Stimulated activated CD8-positive, alpha-beta memory T cell treated with anti-CD3 and anti-CD28 coated beads, Interleukin-4, amount 100 ng/mL, for 24 hours (primary cell): ENCODE measurements around the gene LRP1-AS.

Experiments used
- DNase-seq: peaks from one replicate; pipeline ENCODE4 v3.0.0-alpha.2; 2020; ENCODE audit warnings: low read depth

The LRP1-AS gene

GRCh38 chr12:57180321-57180989 is 33.0 kb upstream of the LRP1-AS start:
- DNase-seq = no peak

GRCh38 chr12:57179331-57180086 is 32.1 kb upstream of the LRP1-AS start:
- no peak for DNase-seq

DNA sequence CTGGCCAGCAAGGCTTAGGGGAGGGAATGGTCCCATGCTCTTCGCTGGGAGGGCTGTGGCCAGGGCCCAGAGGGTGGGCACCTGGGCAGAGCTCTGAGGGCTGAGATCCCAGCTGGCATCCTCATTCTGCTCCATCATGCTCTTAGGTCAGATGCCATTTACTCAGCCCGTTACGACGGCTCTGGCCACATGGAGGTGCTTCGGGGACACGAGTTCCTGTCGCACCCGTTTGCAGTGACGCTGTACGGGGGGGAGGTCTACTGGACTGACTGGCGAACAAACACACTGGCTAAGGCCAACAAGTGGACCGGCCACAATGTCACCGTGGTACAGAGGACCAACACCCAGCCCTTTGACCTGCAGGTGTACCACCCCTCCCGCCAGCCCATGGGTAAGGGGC is 30.8 kb upstream of the LRP1-AS start:
- DNase-seq = no peak

DNA sequence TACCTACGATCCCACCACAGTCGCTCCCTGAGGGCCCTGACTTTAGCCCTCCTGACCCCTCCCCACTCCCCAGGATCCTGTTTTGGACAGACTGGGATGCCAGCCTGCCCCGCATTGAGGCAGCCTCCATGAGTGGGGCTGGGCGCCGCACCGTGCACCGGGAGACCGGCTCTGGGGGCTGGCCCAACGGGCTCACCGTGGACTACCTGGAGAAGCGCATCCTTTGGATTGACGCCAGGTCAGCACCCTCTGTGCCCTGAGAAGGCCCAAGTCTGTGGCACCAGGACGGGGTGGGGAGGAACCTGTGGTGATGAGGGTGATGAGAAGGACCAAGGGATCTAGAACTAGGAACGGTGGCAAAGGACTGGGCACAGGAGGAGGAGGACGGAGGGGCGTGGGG is 29.9 kb upstream of the LRP1-AS start:
- no peak for DNase-seq

- no peak for DNase-seq
Measured at GRCh38 chr12:57176846-57177245, 29.4 kb upstream of the LRP1-AS start.

GRCh38 chr12:57176139-57176477 is 28.7 kb upstream of the LRP1-AS start:
- no peak for DNase-seq

- DNase-seq = peak; percentile 22
Measured at GRCh38 chr12:57175428-57176138, 28.2 kb upstream of the LRP1-AS start.

DNA sequence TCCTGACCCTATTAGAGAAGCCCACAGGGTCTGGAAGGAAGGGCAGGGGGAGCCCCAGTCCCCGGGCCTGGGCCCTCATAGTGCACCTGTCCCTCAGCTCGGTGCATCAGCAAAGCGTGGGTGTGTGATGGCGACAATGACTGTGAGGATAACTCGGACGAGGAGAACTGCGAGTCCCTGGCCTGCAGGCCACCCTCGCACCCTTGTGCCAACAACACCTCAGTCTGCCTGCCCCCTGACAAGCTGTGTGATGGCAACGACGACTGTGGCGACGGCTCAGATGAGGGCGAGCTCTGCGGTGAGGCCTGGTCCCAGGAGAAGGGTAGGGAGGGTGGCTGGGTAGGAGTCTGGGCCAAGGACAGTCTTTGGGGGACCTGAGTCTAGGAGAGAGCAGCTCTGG is 26.3 kb upstream of the LRP1-AS start:
- no peak for DNase-seq

DNA sequence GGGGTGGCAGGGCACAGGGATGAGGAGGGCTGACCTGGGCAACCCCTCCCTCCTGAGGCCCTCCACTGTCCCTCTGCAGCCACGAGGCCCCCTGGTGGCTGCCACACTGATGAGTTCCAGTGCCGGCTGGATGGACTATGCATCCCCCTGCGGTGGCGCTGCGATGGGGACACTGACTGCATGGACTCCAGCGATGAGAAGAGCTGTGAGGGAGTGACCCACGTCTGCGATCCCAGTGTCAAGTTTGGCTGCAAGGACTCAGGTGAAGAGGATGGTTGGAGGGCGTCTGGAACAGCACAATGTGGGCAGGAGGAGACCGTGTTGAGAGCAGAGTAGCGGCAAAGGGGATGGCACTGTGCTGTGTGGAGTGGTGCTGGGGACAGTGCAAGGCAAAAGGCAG is 25.7 kb upstream of the LRP1-AS start:
- DNase-seq = no peak

DNA sequence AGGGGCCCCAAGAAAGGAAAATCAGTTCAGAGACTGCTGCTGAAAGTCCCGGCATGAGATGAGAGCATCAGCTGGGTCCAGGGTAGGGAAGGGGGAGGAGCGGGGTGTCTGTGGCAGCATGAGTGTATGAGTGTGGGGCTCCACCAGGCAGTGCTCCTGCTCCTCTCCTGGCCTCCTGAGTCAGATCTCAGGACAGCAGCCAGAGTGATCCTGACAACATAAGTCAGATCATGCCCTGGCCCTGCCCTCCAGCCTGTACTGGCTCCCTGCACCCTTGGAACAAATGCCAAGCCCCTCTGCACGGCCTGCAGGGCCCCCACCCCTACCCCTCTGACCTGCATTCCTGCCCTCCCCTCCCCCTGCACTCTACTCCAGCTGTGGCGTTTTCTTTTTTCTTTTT is 24.2 kb upstream of the LRP1-AS start:
- no peak for DNase-seq

DNA sequence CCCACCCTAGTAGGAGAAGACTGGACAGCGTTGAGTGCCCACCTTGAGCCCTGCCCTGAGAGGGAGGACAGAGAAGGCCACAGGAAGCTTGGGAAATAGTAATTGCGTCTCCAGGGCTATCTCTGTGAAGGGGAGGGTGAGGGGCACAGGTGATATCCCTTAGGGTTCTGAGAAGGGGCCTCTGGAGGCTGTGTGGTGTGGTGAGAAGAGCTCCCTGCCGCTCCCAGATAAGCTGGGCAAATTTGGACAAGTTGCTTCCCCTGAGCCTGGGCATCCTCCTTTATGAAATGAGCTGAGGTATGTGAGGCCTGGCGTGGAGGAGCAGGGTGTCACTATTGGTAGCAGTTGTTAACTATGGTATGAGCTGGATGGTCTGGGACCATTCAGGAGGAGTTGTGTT is 23.5 kb upstream of the LRP1-AS start:
- DNase-seq = no peak

GRCh38 chr12:57170408-57170807 is 23.0 kb upstream of the LRP1-AS start:
- no peak for DNase-seq

DNA sequence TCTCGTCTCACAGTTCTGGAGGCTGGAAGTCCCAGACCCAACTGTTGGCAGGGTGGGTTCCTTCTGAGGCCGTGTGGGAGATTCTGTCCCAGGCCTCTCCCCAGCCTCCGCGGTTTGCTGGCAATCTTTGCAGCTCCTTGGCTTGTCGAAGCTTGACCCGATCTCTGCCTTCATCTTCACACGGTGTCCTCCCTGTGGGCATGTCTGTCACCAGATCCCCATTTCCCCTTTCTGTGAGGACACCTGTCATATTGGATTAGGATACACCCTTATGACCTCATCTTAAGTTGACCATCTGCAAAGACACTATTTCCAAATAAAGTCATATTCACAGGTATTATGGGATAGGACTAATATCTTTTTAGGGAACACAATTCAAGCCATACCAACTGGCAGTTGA is 22.6 kb upstream of the LRP1-AS start:
- DNase-seq = no peak

DNA sequence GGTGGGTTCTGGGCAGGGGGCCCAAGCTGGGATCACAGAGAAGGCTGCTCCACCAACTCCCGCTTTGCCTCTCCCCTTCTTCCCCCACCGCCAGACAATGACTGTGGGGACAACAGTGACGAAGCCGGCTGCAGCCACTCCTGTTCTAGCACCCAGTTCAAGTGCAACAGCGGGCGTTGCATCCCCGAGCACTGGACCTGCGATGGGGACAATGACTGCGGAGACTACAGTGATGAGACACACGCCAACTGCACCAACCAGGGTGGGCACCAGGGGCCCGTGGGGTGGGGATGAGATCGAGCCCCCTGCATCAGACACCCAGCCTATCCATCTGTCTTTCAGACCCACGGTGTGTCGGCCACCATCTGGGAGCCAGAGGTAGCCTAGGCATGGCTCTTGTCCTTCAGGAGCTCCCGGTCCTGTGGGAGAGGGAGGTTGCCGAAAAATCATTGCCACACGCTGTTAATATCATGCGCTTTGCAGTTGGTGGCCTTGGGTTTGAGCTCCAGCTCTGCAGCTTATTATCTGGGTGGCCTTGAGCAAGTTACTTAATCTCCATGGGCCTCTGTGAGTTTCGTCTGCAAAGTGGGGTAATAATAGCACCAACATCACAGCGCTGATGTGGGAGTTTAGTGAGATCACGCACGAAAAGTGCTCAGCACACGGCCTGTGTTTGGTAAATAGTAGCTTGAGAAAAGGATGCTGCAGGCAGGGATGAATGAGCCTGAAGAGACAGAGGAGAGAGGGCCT is 21.8 kb upstream of the LRP1-AS start:
- no peak for DNase-seq

GRCh38 chr12:57168058-57168457 is 20.6 kb upstream of the LRP1-AS start:
- no peak for DNase-seq

GRCh38 chr12:57166971-57167371 is 19.6 kb upstream of the LRP1-AS start:
- no peak for DNase-seq

GRCh38 chr12:57165741-57166140 is 18.3 kb upstream of the LRP1-AS start:
- DNase-seq = no peak

DNA sequence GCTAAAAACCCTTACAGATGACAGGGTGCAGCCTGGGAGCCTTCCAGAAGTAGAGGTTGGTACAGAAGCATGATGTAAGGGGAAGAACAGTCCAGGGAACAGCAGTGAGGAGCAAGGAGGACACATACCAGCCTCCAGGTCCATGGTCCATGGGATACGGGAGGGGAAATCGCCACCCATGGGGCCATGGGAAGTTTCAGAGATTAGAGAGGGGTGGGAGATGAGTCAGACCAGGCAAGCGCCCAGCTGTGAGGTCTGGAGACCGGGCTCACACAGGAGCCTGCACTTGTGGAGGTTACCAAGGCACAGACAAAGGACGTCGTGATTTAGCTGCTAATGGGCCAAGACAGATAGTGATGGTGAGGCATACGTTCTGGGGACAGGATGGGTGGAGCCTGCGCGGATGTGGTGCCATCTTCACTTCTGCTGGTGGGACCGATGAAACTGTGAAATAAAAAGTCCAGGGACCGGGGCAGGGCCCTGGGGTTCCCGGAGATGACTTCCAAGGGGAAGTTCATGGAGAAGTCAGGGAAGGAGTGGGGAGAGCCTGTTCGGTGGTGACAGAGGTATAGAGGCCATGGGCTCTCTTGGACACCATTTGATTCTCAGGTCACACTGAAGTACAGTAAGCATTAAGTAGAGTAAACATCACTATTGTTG is 17.7 kb upstream of the LRP1-AS start:
- DNase-seq = no peak

DNA sequence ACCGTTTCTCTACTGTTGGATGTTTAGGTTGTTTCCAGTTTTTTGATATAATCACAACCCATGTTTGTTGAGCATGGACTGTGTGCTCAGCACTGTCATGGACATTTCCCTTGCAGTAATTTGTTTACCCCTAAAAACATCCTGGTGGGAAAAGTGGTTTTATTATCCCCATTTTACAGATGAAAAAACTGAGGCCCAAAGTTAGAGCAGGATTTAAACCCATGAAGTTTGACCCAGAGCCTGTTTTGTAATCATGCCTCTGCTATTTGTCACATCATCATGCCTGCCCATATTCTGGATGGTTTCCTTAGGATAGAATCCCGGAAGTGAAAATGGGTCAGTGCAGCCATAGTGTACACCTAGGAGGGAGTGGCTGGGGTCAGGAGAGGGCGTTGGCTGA is 17.0 kb upstream of the LRP1-AS start:
- no peak for DNase-seq

DNA sequence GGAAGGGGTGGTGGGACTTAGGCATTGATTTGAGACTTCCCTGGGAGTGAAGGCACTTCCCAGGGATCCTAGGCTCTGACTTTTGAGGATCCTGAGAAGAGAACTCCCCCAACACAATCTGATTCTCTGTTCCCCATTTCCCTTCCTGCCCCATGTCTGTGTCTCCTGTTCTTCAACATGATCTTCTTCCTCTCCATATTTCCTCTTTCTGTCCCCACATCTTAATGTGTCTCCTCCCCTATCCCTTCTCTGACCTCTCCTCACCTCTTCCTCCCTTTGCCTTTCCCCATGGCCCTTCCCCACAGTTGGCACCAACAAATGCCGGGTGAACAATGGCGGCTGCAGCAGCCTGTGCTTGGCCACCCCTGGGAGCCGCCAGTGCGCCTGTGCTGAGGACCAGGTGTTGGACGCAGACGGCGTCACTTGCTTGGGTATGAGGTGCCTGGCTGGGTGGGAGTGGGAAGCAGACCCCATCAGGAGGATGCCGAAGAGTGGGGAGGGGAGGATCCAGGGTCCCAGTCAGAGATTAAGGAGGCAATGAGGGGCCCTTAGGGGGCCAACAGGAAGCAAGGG is 15.2 kb upstream of the LRP1-AS start:
- no peak for DNase-seq

DNA sequence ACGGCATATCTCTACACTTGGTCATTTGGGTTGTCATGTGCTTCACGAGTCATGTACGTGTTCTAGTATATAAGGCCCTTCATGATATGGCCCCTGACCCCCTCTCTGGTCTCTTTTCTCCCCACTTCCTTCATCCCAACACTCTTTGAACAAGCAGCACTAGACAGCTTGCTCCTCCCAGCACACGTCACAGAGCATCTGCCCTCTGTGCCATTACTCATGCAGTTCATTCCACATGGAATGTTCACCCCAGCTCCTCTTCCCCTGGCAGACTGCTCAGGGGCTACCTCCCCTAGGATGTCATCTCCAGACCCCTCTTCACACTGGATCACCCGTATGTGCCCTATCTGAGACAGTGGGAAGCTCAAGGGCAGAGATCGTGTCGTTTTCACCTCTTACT is 14.1 kb upstream of the LRP1-AS start:
- no peak for DNase-seq

- no peak for DNase-seq
Measured at GRCh38 chr12:57160741-57161140, 13.3 kb upstream of the LRP1-AS start.
